SK-N-SH (cell line): ENCODE data around the gene ANKS1B. TPM values are rescaled to one million over a fixed set of nuclear protein-coding genes. Genes with fewer than 3 reads are reported as not detected.

Experiments
- CTCF ChIA-PET: fragments of 300-600, 350-600 bp; formaldehyde crosslinking; extraction: SDS; loops from one replicate; lab custom pipeline; 2021; lab: Yijun Ruan, JAX
- POLR2A ChIA-PET: fragments of 350-600 bp; sonication (Branson Sonifier 250); formaldehyde crosslinking; extraction: SDS; loops from one replicate; lab custom pipeline; 2020; ENCODE audit warnings: antibody characterized with exemption, inconsistent platforms; lab: Yijun Ruan, JAX
- DNase-seq: peaks from one replicate; pipeline ENCODE4 v3.0.0; 2012
- H2AFZ ChIP-seq: fragments of 200-600 bp; sonication (generic); 2 replicates; pipeline ENCODE4 v1.8.1; 2016; ENCODE audit warnings: antibody characterized with exemption, mild to moderate bottlenecking, low read depth
- H3F3A ChIP-seq: fragments of 200-600 bp; sonication (generic); replicated peaks from 2 replicates; pipeline ENCODE3; 2016; ENCODE audit warnings: antibody characterized with exemption, mild to moderate bottlenecking; ENCODE audit not compliant: insufficient read depth
- H3K27ac ChIP-seq, 2 experiments: fragments of 200-500 bp in 1 of 2; fragments of 200-600 bp in 1 of 2; sonication (Bioruptor generic) in 1 of 2; sonication (generic), shearing (Covaris generic) in 1 of 2; 2 replicates each; pipeline versions ENCODE4 v1.5.1 to v1.6.1; 2014 to 2016; ENCODE audit warnings: low read depth in 2 of 2, inconsistent platforms in 1 of 2, low read length in 1 of 2, mild to moderate bottlenecking in 1 of 2, mixed read lengths in 1 of 2
- H3K27me3 ChIP-seq: fragments of 200-600 bp; sonication (generic), shearing (Covaris generic); 2 replicates; pipeline ENCODE4 v1.6.1; 2016; ENCODE audit warnings: mixed run types; ENCODE audit not compliant: insufficient read depth
- H3K36me3 ChIP-seq, 2 experiments: fragments of 200-500 bp in 1 of 2; fragments of 200-600 bp in 1 of 2; sonication (Bioruptor generic) in 1 of 2; sonication (generic) in 1 of 2; replicated peaks in 1 of 2; 2 replicates each; pipeline versions ENCODE3 to v1.5.1; 2014 to 2016; ENCODE audit warnings: low read length in 1 of 2, mild to moderate bottlenecking in 1 of 2; ENCODE audit not compliant: insufficient read depth in 2 of 2, control insufficient read depth in 1 of 2
- H3K4me1 ChIP-seq, 2 experiments: fragments of 200-500 bp in 1 of 2; fragments of 200-600 bp in 1 of 2; sonication (Bioruptor generic) in 1 of 2; sonication (generic), shearing (Covaris generic) in 1 of 2; 2 replicates each; pipeline versions ENCODE4 v1.5.1 to v1.6.1; 2014 to 2016; ENCODE audit warnings: low read depth in 1 of 2, low read length in 1 of 2, mixed run types in 1 of 2; ENCODE audit not compliant: insufficient read depth in 2 of 2, control insufficient read depth in 1 of 2
- H3K4me2 ChIP-seq: fragments of 200-600 bp; sonication (generic), shearing (Covaris generic); 2 replicates; pipeline ENCODE4 v1.6.1; 2017; ENCODE audit warnings: mixed run types
- H3K4me3 ChIP-seq, 2 experiments: fragments of 200-500 bp in 1 of 2; fragments of 200-600 bp in 1 of 2; sonication (Bioruptor generic) in 1 of 2; sonication (generic), shearing (Covaris generic) in 1 of 2; 2 replicates each; pipeline versions ENCODE4 v1.5.1 to v1.8.1; 2014 to 2016; ENCODE audit warnings: low read depth in 2 of 2, inconsistent platforms in 1 of 2, low read length in 1 of 2, mild to moderate bottlenecking in 1 of 2, mixed read lengths in 1 of 2, moderate library complexity in 1 of 2
- H3K79me2 ChIP-seq: fragments of 200-600 bp; sonication (generic); 2 replicates; pipeline ENCODE4 v1.8.1; 2017; ENCODE audit warnings: mild to moderate bottlenecking; ENCODE audit not compliant: insufficient read depth
- H3K9ac ChIP-seq: fragments of 200-600 bp; sonication (generic); 2 replicates; pipeline ENCODE4 v1.6.1; 2017; ENCODE audit warnings: mixed run types
- H3K9me2 ChIP-seq: fragments of 200-600 bp; sonication (generic); 2 replicates; pipeline ENCODE4 v1.6.1; 2017; ENCODE audit warnings: mixed run types
- H3K9me3 ChIP-seq: fragments of 200-600 bp; sonication (generic); 2 replicates; pipeline ENCODE4 v1.6.1; 2017; ENCODE audit warnings: mixed run types, mild to moderate bottlenecking, moderate library complexity
- H4K20me1 ChIP-seq: fragments of 200-600 bp; sonication (generic); 2 replicates; pipeline ENCODE4 v1.6.1; 2017; ENCODE audit warnings: mild to moderate bottlenecking, mixed run types; ENCODE audit not compliant: insufficient read depth
- CHD2 ChIP-seq: fragments of 150-350 bp; IDR thresholded peaks from 2 replicates; pipeline ENCODE4 v1.6.1; 2018; ENCODE audit warnings: low read length; ENCODE audit not compliant: partially characterized antibody
- EP300 ChIP-seq, 2 experiments: IDR thresholded peaks; 2 replicates each; pipeline versions ENCODE4 v1.4.0 to v1.6.1; 2012; ENCODE audit warnings: borderline replicate concordance in 1 of 2, low read depth in 1 of 2, low read length in 1 of 2
- EZH2phosphoT487 ChIP-seq: fragments of 200-600 bp; sonication (generic); IDR thresholded peaks from 2 replicates; pipeline ENCODE4 v1.6.1; 2017; ENCODE audit warnings: low read depth, mixed run types, mild to moderate bottlenecking, antibody characterized with exemption, moderate library complexity, borderline replicate concordance
- GABPA ChIP-seq: IDR thresholded peaks from 2 replicates; pipeline ENCODE4 v1.4.0; 2012; ENCODE audit warnings: low read depth, mild to moderate bottlenecking
- GATA2 ChIP-seq: sonication (generic); formaldehyde crosslinking; IDR thresholded peaks from 2 replicates; pipeline ENCODE4 v1.5.0; 2020; ENCODE audit warnings: mild to moderate bottlenecking, missing genetic modification reagents
- JUND ChIP-seq: IDR thresholded peaks from 2 replicates; pipeline ENCODE4 v1.4.0; 2012
- MXI1 ChIP-seq: IDR thresholded peaks from 2 replicates; pipeline ENCODE4 v1.6.1; 2012; ENCODE audit warnings: mild to moderate bottlenecking, low read depth, low read length, improper control_type of control experiment
- NRF1 ChIP-seq: IDR thresholded peaks from 2 replicates; pipeline ENCODE4 v1.6.1; 2012; ENCODE audit warnings: low read depth, mild to moderate bottlenecking, low read length
- RAD21 ChIP-seq: IDR thresholded peaks from 2 replicates; pipeline ENCODE4 v1.6.1; 2012; ENCODE audit warnings: mild to moderate bottlenecking, low read length
- RFX5 ChIP-seq: IDR thresholded peaks from 2 replicates; pipeline ENCODE4 v1.6.1; 2012; ENCODE audit warnings: mild to moderate bottlenecking, improper control_type of control experiment, low read length
- RXRA ChIP-seq: IDR thresholded peaks from 2 replicates; pipeline ENCODE4 v1.4.0; 2012; ENCODE audit warnings: low read depth, mild to moderate bottlenecking, borderline replicate concordance
- SIN3A ChIP-seq: IDR thresholded peaks from 2 replicates; pipeline ENCODE4 v1.6.1; 2012; ENCODE audit warnings: low read depth, mild to moderate bottlenecking, low read length, moderate library complexity, borderline replicate concordance
- SMC3 ChIP-seq: IDR thresholded peaks from 2 replicates; pipeline ENCODE4 v1.6.1; 2012; ENCODE audit warnings: low read depth, low read length, improper control_type of control experiment
- TAF1 ChIP-seq: IDR thresholded peaks from 2 replicates; pipeline ENCODE4 v1.6.1; 2012; ENCODE audit warnings: low read depth, mild to moderate bottlenecking, low read length, moderate library complexity, borderline replicate concordance
- TCF12 ChIP-seq: IDR thresholded peaks from 2 replicates; pipeline ENCODE4 v1.4.0; 2012
- TEAD4 ChIP-seq: IDR thresholded peaks from 2 replicates; pipeline ENCODE4 v1.4.0; 2012; ENCODE audit warnings: mild to moderate bottlenecking, borderline replicate concordance; ENCODE audit not compliant: insufficient read depth
- USF1 ChIP-seq: IDR thresholded peaks from 2 replicates; pipeline ENCODE4 v1.4.0; 2012; ENCODE audit warnings: low read depth, borderline replicate concordance
- YY1 ChIP-seq: IDR thresholded peaks from 2 replicates; pipeline ENCODE4 v1.4.0; 2012; ENCODE audit warnings: low read depth, mild to moderate bottlenecking
- WGBS: methylation state at CpG from one replicate; pipeline ENCODE4 v1.1.6; 2017; ENCODE audit warnings: low lambda C conversion rate; 5-methylcytosine and 5-hydroxymethylcytosine counted together
- polyA plus RNA-seq, 3 experiments: library from polyadenylated mRNA; depleted of rRNA; stranded (reverse); fragments of >200 nt; gene quantifications; 2 replicates each; pipeline ENCODE4 v1.2.3, GENCODE V29; 2012
- TF ChIP-seq, protein P1 (sequence below): IDR thresholded peaks from 2 replicates; pipeline ENCODE4 v1.4.0; 2012; ENCODE audit warnings: low read depth
- TF ChIP-seq, protein P2 (sequence below): fragments of 200-600 bp; sonication (generic); IDR thresholded peaks from 2 replicates; pipeline ENCODE4 v1.6.1; 2017; ENCODE audit warnings: antibody characterized with exemption, mild to moderate bottlenecking, moderate library complexity

ANKS1B gene
- polyA plus RNA-seq, 1 of the 3 experiments (the other 2 are of a cell fraction) = 1.8 TPM

- 34% methylated on average over 3 of the region's 3 CpGs for WGBS
- H3K36me3 ChIP-seq = no peaks in the 10 kb centered on the region
- H2AFZ ChIP-seq = no peak overlapping the region
- H3K4me1 ChIP-seq = no peaks in the 10 kb centered on the region
- no peak overlapping the region for H3K4me3 ChIP-seq
- no peaks in the 10 kb centered on the region for H3K79me2 ChIP-seq
- no peaks in the 10 kb centered on the region for H3F3A ChIP-seq
- no peak for DNase-seq
- TF ChIP-seq RXRA = no peak
- no peak for TF ChIP-seq GATA2 (CRISPR knock-in tag)
- TF ChIP-seq EP300 (IDR thresholded peaks at IDR 0.05; ENCODE audit: borderline replicate concordance in 1 of 2, low read depth in 1 of 2, low read length in 1 of 2) = no peak
- no peak for TF ChIP-seq TCF12
- no peak for TF ChIP-seq CHD2
- no peak for TF ChIP-seq EZH2phosphoT487
- no peak for TF ChIP-seq TAF1
- TF ChIP-seq, protein P1, sequence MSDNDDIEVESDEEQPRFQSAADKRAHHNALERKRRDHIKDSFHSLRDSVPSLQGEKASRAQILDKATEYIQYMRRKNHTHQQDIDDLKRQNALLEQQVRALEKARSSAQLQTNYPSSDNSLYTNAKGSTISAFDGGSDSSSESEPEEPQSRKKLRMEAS = no peak
- TF ChIP-seq GABPA = no peak
- no peak for TF ChIP-seq RFX5
- no peak for TF ChIP-seq JUND
- TF ChIP-seq NRF1 = no peak
- TF ChIP-seq RAD21 = no peak
- TF ChIP-seq USF1 = no peak
- no peak for TF ChIP-seq TEAD4
- no peak for TF ChIP-seq MXI1
- TF ChIP-seq SIN3A = no peak
- TF ChIP-seq SMC3 = no peak
- TF ChIP-seq YY1 = no peak
- TF ChIP-seq, protein P2, sequence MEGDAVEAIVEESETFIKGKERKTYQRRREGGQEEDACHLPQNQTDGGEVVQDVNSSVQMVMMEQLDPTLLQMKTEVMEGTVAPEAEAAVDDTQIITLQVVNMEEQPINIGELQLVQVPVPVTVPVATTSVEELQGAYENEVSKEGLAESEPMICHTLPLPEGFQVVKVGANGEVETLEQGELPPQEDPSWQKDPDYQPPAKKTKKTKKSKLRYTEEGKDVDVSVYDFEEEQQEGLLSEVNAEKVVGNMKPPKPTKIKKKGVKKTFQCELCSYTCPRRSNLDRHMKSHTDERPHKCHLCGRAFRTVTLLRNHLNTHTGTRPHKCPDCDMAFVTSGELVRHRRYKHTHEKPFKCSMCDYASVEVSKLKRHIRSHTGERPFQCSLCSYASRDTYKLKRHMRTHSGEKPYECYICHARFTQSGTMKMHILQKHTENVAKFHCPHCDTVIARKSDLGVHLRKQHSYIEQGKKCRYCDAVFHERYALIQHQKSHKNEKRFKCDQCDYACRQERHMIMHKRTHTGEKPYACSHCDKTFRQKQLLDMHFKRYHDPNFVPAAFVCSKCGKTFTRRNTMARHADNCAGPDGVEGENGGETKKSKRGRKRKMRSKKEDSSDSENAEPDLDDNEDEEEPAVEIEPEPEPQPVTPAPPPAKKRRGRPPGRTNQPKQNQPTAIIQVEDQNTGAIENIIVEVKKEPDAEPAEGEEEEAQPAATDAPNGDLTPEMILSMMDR = no peak
- ChIA-PET POLR2A (no interaction called here), CTCF (interaction anchor here (0.7 kb wide), 1 partner anchor 9 kb away, joined by 3 read pairs; no protein-coding TSS in a partner anchor)
- no peaks in the 10 kb centered on the region for H3K9me2 ChIP-seq
- no peaks in the 10 kb centered on the region for H4K20me1 ChIP-seq
- H3K9ac ChIP-seq = no peak overlapping the region
- no peaks in the 10 kb centered on the region for H3K27me3 ChIP-seq
- no peaks in the 10 kb centered on the region for H3K9me3 ChIP-seq
- no peak overlapping the region for H3K27ac ChIP-seq
- no peak overlapping the region for H3K4me2 ChIP-seq
Observed at GRCh38 chr12:99553461-99553860, 431.3 kb downstream of the ANKS1B start.
